K562 (cell line): ENCODE results near the gene ZBTB49.

Source experiments
- EZH2 ChIP-seq: IDR thresholded peaks from 2 replicates; pipeline ENCODE4 v1.6.1; 2012; ENCODE audit warnings: low read depth, mild to moderate bottlenecking, inconsistent platforms, low read length, borderline replicate concordance
- FOS ChIP-seq: IDR thresholded peaks from 3 replicates; pipeline ENCODE4 v1.6.1; 2011; ENCODE audit not compliant: insufficient read length; ENCODE audit errors: extremely low read depth
- FOXP1 ChIP-seq: sonication (generic); formaldehyde crosslinking; IDR thresholded peaks from 2 replicates; pipeline ENCODE4 v1.8.0; 2022; ENCODE audit warnings: mild to moderate bottlenecking, missing genetic modification reagents
- POLR2A ChIP-seq: fragments of 450-650 bp; conservative IDR thresholded peaks from 2 replicates; pipeline ENCODE4 v1.6.1; 2016
- SRSF1 ChIP-seq: fragments of 200-400 bp; formaldehyde crosslinking; IDR thresholded peaks from 2 replicates; pipeline ENCODE4 v1.6.1; 2017; ENCODE audit warnings: mild to moderate bottlenecking, low read depth, low read length, moderate library complexity
- ZEB2 ChIP-seq: fragments of 450-650 bp; IDR thresholded peaks from 2 replicates; pipeline ENCODE4 v1.6.1; 2016
- ZNF551 ChIP-seq: fragments of 250-450 bp; sonication (Bioruptor Pico); IDR thresholded peaks from 2 replicates; pipeline ENCODE4 v1.5.0; 2021; ENCODE audit warnings: mild to moderate bottlenecking, moderate library complexity
- TF ChIP-seq, protein P1 (sequence below), 3 experiments: IDR thresholded peaks in 2 of 3; conservative IDR thresholded peaks in 1 of 3; 2 replicates each; pipeline ENCODE4 v1.5.1; 2011 to 2012; ENCODE audit warnings: low read length in 3 of 3, mild to moderate bottlenecking in 3 of 3, control low read depth in 2 of 3, improper control_type of control experiment in 1 of 3, inconsistent platforms in 1 of 3, low read depth in 1 of 3, mixed read lengths in 1 of 3, moderate library complexity in 1 of 3; ENCODE audit not compliant: insufficient read depth in 2 of 3
- TF ChIP-seq, protein P2 (sequence below), 2 experiments: fragments of 200-800 bp in 1 of 2; sonication (Bioruptor generic) in 1 of 2; sonication (generic) in 1 of 2; formaldehyde crosslinking in 1 of 2; IDR thresholded peaks in 1 of 2; conservative IDR thresholded peaks in 1 of 2; 2 replicates each; pipeline versions ENCODE4 v1.5.0 to v1.6.1; 2016 to 2020; ENCODE audit warnings: missing compliant biosample characterization in 1 of 2, missing genetic modification characterization in 1 of 2, missing genetic modification reagents in 1 of 2
- TF ChIP-seq, protein P3 (sequence below): conservative IDR thresholded peaks from 2 replicates; pipeline ENCODE4 v1.6.1; 2011; ENCODE audit warnings: low read depth, mild to moderate bottlenecking, low read length; ENCODE audit not compliant: control insufficient read depth

DNA sequence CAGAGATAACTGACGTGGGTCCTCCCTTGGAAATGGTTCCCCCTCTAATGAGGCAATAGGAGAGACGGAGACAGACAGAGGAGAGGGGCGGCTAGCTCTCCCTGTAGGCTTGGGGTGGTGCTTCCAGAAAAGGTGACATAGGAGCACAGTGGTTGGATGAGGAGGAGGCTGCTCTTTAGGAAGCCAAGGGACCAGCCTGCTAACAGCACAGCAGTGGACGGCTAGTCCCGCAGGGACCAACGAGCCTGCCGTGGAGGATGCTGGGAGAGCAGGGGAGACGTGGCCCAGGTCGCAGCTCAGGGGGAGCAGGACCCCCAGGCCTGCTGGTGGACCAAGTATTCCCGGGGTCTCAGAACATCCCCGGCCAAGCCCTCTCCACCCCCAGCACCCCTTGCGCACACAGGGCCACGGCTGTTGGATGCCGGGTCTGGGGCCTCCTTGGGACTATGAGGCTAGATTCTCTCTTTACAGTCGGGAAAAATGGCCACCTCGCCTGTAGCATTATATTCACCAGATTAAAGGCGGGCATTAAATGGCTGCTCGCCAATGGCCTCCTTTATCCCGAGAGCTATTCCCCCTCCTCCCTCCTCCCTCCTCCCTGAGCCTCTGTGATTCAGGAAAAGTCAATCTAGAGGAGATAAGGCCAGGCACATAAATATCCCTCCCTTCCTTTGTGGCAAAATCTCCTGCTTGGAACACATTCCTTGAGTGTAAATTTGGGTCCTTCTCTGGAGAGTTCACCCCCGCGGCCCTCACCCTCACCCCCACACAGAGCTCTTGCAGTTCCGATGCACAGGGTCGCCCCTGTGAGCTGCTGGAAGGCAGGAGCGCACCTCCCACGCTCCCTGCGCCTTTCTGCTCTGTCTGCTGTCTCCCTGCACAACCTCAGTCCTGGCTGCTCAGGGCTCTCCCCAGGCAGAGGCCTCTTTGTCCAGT lies 66.3 kb downstream of the ZBTB49 start:
- TF ChIP-seq POLR2A (no peak), SRSF1 (no peak), ZEB2 (no peak), EZH2 (no peak), FOS (no peak), ZNF551 (CRISPR knock-in tag) (no peak), FOXP1 (CRISPR knock-in tag) (no peak)
- TF ChIP-seq, protein P1, sequence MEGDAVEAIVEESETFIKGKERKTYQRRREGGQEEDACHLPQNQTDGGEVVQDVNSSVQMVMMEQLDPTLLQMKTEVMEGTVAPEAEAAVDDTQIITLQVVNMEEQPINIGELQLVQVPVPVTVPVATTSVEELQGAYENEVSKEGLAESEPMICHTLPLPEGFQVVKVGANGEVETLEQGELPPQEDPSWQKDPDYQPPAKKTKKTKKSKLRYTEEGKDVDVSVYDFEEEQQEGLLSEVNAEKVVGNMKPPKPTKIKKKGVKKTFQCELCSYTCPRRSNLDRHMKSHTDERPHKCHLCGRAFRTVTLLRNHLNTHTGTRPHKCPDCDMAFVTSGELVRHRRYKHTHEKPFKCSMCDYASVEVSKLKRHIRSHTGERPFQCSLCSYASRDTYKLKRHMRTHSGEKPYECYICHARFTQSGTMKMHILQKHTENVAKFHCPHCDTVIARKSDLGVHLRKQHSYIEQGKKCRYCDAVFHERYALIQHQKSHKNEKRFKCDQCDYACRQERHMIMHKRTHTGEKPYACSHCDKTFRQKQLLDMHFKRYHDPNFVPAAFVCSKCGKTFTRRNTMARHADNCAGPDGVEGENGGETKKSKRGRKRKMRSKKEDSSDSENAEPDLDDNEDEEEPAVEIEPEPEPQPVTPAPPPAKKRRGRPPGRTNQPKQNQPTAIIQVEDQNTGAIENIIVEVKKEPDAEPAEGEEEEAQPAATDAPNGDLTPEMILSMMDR (IDR thresholded peaks at IDR 0.05 in 2 of 3, conservative IDR thresholded peaks at IDR 0.05 in 1 of 3; ENCODE audit: insufficient read depth in 2 of 3, low read depth in 1 of 3, low read length in 3 of 3): no peak
- TF ChIP-seq, protein P2, sequence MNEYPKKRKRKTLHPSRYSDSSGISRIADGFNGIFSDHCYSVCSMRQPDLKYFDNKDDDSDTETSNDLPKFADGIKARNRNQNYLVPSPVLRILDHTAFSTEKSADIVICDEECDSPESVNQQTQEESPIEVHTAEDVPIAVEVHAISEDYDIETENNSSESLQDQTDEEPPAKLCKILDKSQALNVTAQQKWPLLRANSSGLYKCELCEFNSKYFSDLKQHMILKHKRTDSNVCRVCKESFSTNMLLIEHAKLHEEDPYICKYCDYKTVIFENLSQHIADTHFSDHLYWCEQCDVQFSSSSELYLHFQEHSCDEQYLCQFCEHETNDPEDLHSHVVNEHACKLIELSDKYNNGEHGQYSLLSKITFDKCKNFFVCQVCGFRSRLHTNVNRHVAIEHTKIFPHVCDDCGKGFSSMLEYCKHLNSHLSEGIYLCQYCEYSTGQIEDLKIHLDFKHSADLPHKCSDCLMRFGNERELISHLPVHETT (CRISPR knock-in tag; conservative IDR thresholded peaks at IDR 0.05 in 1 of 2, IDR thresholded peaks at IDR 0.05 in 1 of 2): no peak
- TF ChIP-seq, protein P3, sequence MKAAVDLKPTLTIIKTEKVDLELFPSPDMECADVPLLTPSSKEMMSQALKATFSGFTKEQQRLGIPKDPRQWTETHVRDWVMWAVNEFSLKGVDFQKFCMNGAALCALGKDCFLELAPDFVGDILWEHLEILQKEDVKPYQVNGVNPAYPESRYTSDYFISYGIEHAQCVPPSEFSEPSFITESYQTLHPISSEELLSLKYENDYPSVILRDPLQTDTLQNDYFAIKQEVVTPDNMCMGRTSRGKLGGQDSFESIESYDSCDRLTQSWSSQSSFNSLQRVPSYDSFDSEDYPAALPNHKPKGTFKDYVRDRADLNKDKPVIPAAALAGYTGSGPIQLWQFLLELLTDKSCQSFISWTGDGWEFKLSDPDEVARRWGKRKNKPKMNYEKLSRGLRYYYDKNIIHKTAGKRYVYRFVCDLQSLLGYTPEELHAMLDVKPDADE: no peak
